Left ventricle myocardium superior (tissue), 1 donor: ENCODE measurements around the gene ATG10. TPM values are rescaled to one million over a fixed set of nuclear protein-coding genes. Genes with fewer than 3 reads are reported as not detected.

Source experiments
- ATAC-seq: fragments of 200-7000 bp; cut with Tn5 transposase; one replicate; pipeline ENCODE4 v1.9.1; 2020; ENCODE audit warnings: mild to moderate bottlenecking, moderate library complexity
- DNase-seq: peaks from one replicate; pipeline ENCODE4 v3.0.0-alpha.2; 2020
- intact Hi-C: fragments of 100-400 bp; cut with micrococcal nuclease; formaldehyde crosslinking; loops from one replicate; pipeline ENCODE4 v1.11.0; 2022
- total RNA-seq: library from RNA; stranded (reverse); fragmentation: NEBNext Ultra II Directional; extraction: Animal tissue kit (Norgen Biotek cat#: 25700); gene quantifications from one replicate; pipeline ENCODE4 v1.2.1, GENCODE V29; 2021
- donor health status: DM: no; HTN: yes; CAD: no; lungs with severe emphysema.

ATG10 gene
- total RNA-seq, 1 donor from 2014 or later = 4.3 TPM

- intact Hi-C loops = no loop called here
- ATAC-seq (no peak), DNase-seq (no peak)
Measured at GRCh38 chr5:82151204-82151603, 179.4 kb downstream of the ATG10 start.

- DNase-seq = no peak
- intact Hi-C loops = no loop called here
- no peak for ATAC-seq
Measured at GRCh38 chr5:82151662-82152061, 179.8 kb downstream of the ATG10 start.

DNA sequence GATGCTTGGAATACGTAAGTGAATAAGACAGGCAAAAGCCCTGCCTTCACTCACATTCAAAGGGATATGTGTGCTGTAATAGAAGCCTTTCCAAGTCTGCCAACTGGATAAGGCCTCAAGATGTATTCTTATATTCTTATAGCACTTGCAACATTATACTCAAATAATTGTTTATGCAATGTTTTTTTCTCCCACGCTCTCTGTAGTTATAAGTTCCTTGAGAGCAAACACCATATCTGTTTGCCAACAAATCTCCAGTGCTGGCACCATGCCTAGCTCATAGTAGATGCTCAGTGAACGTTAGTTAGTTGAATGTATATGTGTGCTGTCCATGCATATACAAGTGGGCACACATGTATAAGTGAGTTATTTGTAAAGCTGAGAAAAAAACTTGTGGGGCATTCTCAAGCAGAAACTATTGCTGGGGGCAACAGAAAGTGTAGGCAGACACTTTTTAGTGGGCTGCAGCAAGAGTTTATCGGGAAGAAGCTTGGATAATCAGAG lies 181.2 kb downstream of the ATG10 start:
- DNase-seq = no peak
- ATAC-seq = no peak
- intact Hi-C loops = no loop called here

GRCh38 chr5:82154776-82155175 lies 183.0 kb downstream of the ATG10 start:
- DNase-seq = no peak
- intact Hi-C loops = no loop called here
- ATAC-seq = no peak

GRCh38 chr5:82155305-82155704 lies 183.5 kb downstream of the ATG10 start:
- intact Hi-C loops = no loop called here
- ATAC-seq = no peak

DNA sequence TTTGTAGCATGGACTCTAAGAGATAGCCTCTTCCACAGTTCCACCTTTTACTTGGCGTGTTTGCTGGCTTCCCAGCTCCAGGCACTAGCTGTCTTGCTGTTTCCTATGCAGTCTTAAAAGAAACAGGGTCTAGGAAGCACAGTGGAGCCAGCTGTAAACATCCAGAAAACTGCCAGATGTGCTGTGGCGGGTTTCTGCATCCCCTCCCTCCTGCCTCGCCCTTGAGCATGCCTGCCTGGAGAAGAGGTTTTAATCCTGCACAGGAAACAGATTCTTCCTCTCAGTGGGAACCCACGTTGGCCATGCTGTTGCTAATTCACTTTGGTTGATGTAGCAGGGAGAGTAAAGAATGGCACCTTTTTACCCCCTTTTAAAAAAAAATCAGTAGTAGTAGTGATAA lies 185.1 kb downstream of the ATG10 start:
- no peak for DNase-seq
- ATAC-seq = no peak
- intact Hi-C loops = no loop called here

More at GRCh38 chr5:82155305-82155704, 183.5 kb downstream of the ATG10 start:
- no peak for DNase-seq

GRCh38 chr5:82158755-82159413 lies 187.1 kb downstream of the ATG10 start:
- intact Hi-C loops = no loop called here
- DNase-seq = no peak
- no peak for ATAC-seq

- intact Hi-C loops = no loop called here
- DNase-seq (no peak), ATAC-seq (no peak)
Measured at GRCh38 chr5:82160948-82161347, 189.1 kb downstream of the ATG10 start.

DNA sequence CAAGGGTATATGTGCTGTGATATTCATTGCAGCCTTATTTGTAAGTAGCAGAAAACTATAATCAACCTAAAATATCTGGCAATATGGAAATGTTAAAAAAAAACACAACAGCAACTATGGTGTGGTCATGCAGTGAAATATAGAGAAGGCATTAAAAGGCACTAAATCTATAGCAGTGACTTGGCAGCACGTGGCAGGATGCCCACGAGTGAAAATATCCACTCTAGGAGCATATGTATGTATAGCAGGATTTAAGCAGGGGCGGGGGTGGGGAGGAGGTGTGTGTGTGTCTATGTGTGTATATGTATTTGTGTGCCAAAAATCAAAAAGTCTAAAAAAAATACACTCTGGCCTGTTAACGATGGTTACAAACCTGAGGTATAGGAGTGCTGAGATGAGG lies 190.8 kb downstream of the ATG10 start:
- intact Hi-C loops = no loop called here

GRCh38 chr5:82163452-82164175 lies 191.8 kb downstream of the ATG10 start:
- ATAC-seq = no peak
- intact Hi-C loops = no loop called here
- no peak for DNase-seq

More for the DNA sequence above, 190.8 kb downstream of the ATG10 start:
- ATAC-seq = no peak
- DNase-seq = no peak

DNA sequence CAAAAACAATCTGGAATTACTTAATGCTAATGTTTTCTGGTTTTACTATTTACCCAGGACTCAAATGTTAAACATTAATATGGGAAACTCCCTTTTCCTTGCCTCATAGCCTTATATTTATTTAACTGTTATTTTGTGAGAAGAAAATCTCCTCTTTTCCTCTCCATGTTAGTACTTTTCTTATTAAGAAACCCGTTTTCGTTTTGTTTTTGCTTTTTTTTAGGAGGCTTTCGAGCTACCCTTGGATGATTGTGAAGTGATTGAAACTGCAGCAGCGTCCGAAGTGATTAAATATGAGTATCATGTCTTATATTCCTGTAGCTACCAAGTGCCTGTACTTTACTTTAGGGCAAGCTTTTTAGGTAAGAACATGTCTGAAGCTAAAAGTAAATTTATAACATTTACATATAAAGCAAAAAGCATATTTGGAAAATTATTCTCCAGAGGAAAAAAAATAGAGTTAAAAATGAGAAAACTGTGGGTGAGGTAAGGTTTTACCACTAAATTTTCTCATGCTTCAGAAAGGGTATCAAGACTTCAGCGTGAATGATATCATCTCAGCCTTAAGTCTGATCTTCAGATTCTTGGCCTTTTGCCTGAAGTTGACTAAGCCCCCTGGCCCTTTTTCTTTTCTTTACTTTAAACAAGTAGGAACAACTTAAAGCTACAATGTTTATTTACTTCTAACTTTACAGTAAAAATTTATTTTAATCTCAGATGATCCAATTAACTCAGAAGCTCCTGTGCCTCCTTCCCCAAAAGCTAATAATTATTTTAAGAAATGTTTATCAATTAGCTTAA lies 192.6 kb downstream of the ATG10 start:
- intact Hi-C loops = no loop called here
- no peak for DNase-seq
- no peak for ATAC-seq

- ATAC-seq (peak; percentile 69), DNase-seq (peak; percentile 31)
- intact Hi-C loops = loop anchor here (5.0 kb wide), 1 partner anchor 738 kb away; no protein-coding TSS in a partner anchor
Measured at GRCh38 chr5:82164977-82165713, 193.3 kb downstream of the ATG10 start.

- peak; percentile 100 for ATAC-seq
- peak; percentile 67 for DNase-seq
- intact Hi-C loops = loop anchor here (5.0 kb wide), 1 partner anchor 739 kb away; no protein-coding TSS in a partner anchor
Measured at GRCh38 chr5:82165740-82166530, 194.1 kb downstream of the ATG10 start.

- no peak for ATAC-seq
- DNase-seq = no peak
- intact Hi-C loops = loop anchor here (5.0 kb wide), 1 partner anchor 740 kb away; no protein-coding TSS in a partner anchor
Measured at GRCh38 chr5:82167372-82167935, 195.6 kb downstream of the ATG10 start.

GRCh38 chr5:82168294-82168693 lies 196.5 kb downstream of the ATG10 start:
- ATAC-seq (no peak), DNase-seq (no peak)
- intact Hi-C loops = loop anchor here (5.0 kb wide), 1 partner anchor 741 kb away; no protein-coding TSS in a partner anchor

- DNase-seq = no peak
- intact Hi-C loops = loop anchor here (5.0 kb wide), 1 partner anchor 743 kb away; no protein-coding TSS in a partner anchor
- ATAC-seq = no peak
Measured at GRCh38 chr5:82169892-82170291, 198.1 kb downstream of the ATG10 start.

DNA sequence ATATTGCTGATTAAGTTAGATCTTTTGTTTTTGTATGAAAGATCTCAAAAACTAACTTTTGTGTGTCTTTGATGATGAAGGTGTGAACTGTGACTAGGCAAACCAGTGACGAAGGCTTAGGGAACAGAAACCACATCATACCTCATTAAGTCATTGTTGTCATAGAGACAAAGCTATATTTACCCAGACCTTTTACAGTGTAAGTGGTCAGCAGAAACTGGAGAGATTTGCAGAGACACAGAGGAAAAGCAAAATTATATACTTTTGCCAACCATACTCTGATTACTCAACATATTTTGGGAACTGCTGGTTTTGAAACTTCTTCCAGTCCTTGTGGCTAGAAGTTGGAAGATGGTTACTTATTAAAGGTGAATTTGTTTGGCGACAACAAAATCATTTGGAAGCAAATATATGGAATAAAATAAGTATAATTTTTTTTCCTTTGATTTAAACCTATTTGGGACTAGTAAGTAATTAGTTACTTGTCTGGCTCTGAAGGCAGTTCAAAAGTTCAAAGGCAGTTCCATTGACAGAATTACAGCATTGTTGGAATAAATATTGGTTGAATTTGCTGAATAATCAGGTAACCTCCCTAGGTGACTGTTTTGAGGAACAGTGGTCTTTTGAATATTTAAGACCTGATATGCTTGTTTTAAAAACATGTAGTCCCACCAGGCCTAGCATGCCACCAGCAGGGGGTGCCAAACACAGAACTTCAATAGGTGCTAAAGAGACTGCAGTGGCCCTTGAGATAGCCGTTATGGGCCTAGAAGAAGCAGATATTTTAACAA lies 202.5 kb downstream of the ATG10 start:
- peak; percentile 71 for ATAC-seq
- DNase-seq = peak; percentile 73
- intact Hi-C loops = no loop called here
